T-cell (primary cell): ENCODE results near the gene NADK. TPM values are rescaled to one million over a fixed set of nuclear protein-coding genes. Genes with fewer than 3 reads are reported as not detected.
A peak's percentile ranks its signal among the peaks of the same experiment; 100 is the strongest.

Source experiments
- ATAC-seq, 4 experiments: fragments of 200-7000 bp in 3 of 4; fragments of 150-1000 bp in 1 of 4; cut with Tn5 transposase; replicated peaks in 1 of 4; 1 replicate in 3 of 4; 2 replicates in 1 of 4; pipeline ENCODE4 v1.10.0; 2021; ENCODE audit warnings: moderate library complexity in 3 of 4, mild to moderate bottlenecking in 2 of 4, moderate number of reproducible peaks in 1 of 4
- CTCF ChIA-PET, 2 donors: fragments of 300-600 bp; sonication (Branson Sonifier 250); formaldehyde crosslinking; loops; one replicate each; lab custom pipeline; 2022; ENCODE audit warnings: antibody characterized with exemption in 2 of 2; lab: Charles Lee
- POLR2A ChIA-PET, 2 donors: fragments of 300-600 bp; sonication (Branson Sonifier 250); formaldehyde crosslinking; loops; one replicate each; lab custom pipeline; 2022; ENCODE audit warnings: antibody characterized with exemption in 2 of 2; lab: Charles Lee
- DNase-seq, 35 experiments: peaks; one replicate each; pipeline versions ENCODE4 v3.0.0 to v3.0.0-alpha.2; 2013 to 2023
- H3K27ac ChIP-seq: one replicate; pipeline ENCODE4 v1.5.1; 2013; ENCODE audit warnings: low read length
- H3K27me3 ChIP-seq, 2 experiments: replicated peaks in 1 of 2; 1 replicate in 1 of 2; 2 replicates in 1 of 2; pipeline versions ENCODE4 v1.6.1 to v1.7.0; 2013; ENCODE audit warnings: low read length in 1 of 2, mixed read lengths in 1 of 2; ENCODE audit not compliant: control insufficient read depth in 2 of 2, insufficient read depth in 2 of 2; ENCODE audit errors: extremely low read depth in 1 of 2
- H3K36me3 ChIP-seq, 2 donors: 1 replicate in 1 of 2; 2 replicates in 1 of 2; pipeline versions ENCODE4 v1.6.1 to v1.7.0; 2013; ENCODE audit warnings: low read length in 1 of 2; ENCODE audit not compliant: control insufficient read depth in 2 of 2, insufficient read depth in 1 of 2; ENCODE audit errors: extremely low read depth in 1 of 2
- H3K4me1 ChIP-seq, 2 experiments: 1 replicate in 1 of 2; 2 replicates in 1 of 2; pipeline versions ENCODE4 v1.6.1 to v1.7.0; 2013; ENCODE audit warnings: low read length in 2 of 2, mixed read lengths in 1 of 2; ENCODE audit not compliant: insufficient read depth in 2 of 2, control insufficient read depth in 1 of 2; ENCODE audit errors: extremely low read depth in 1 of 2
- H3K4me3 ChIP-seq, 2 donors: 1 replicate in 1 of 2; 2 replicates in 1 of 2; pipeline versions ENCODE4 v1.5.1 to v1.7.0; 2013; ENCODE audit warnings: mild to moderate bottlenecking in 2 of 2, low read length in 1 of 2, moderate library complexity in 1 of 2; ENCODE audit not compliant: control insufficient read depth in 1 of 2; ENCODE audit errors: extremely low read depth in 1 of 2
- H3K9me3 ChIP-seq: 2 replicates; pipeline ENCODE4 v1.7.0; 2013
- H3K27ac Mint-ChIP-seq, 2 donors: one replicate each; pipeline ENCODE4 v1.8.0; 2020 to 2021; ENCODE audit warnings: mild to moderate bottlenecking in 2 of 2, mixed read lengths in 2 of 2
- H3K27me3 Mint-ChIP-seq, 2 donors: one replicate each; pipeline ENCODE4 v1.8.0; 2021 to 2022; ENCODE audit warnings: mixed read lengths in 2 of 2
- H3K36me3 Mint-ChIP-seq: one replicate; pipeline ENCODE4 v1.8.0; 2021; ENCODE audit warnings: mixed read lengths
- H3K4me1 Mint-ChIP-seq, 3 donors: one replicate each; pipeline ENCODE4 v1.8.0; 2020 to 2022; ENCODE audit warnings: mixed read lengths in 3 of 3, mild to moderate bottlenecking in 1 of 3
- H3K4me3 Mint-ChIP-seq, 3 donors: one replicate each; pipeline ENCODE4 v1.8.0; 2020 to 2022; ENCODE audit warnings: mild to moderate bottlenecking in 3 of 3, mixed read lengths in 3 of 3, moderate library complexity in 3 of 3
- H3K9me3 Mint-ChIP-seq, 3 donors: one replicate each; pipeline ENCODE4 v1.8.0; 2020 to 2022; ENCODE audit warnings: mixed read lengths in 3 of 3
- WGBS: methylation state at CpG from one replicate; pipeline ENCODE4 v1.1.5; 2013; ENCODE audit warnings: missing lambda C conversion rate; ENCODE audit not compliant: insufficient coverage; 5-methylcytosine and 5-hydroxymethylcytosine counted together
- total RNA-seq, 35 experiments: library from RNA in 6 of 35; stranded (reverse) in 6 of 35; fragments of 120-200 nt in 1 of 35; gene quantifications; one replicate each; pipeline versions ENCODE4 v1.2.1 to v1.2.4 and lab custom pipeline; 2013 to 2026

NADK gene
- total RNA-seq, 5 donors from 2014 or later (not counting 1 experiment from before 2014, with no cell fraction given) = 45.6 to 68.2 (median 58.0) TPM

DNA sequence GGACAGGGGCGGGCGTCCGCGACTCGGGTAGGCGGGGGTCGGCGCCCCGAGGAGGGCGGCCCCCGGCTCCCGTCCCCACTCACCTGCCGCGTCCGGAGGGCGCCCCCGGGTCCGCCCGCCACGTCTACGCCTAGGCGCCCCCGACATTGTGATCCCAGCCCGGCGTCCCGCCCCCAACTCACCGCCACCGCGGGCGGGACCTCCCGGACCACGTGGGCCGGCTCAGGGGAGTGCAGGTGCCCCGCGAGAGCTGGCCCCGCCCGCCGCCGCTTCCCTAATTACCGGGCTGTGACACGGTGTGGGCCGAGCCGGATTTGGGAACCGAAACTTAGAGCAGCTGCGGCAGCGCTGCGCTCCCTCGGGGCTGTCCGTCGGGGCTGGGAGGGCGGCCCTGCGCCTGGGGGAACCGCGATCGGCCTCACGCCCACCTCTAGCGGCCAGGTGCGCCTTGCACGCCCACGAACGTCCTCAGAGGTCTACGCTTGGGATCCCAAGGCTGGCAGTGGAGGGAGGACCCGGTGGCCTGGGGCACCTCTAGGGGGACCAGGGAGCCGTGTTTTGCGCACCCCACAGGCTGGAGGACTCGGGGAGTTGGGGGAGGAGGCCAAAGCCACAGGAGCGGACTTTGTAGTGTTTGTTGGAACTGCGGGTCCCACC is 521 bp upstream of the NADK start:
- H3K36me3 ChIP-seq = peaks cover 0 to 3% of the 10 kb centered on the region in 2 donors

DNA sequence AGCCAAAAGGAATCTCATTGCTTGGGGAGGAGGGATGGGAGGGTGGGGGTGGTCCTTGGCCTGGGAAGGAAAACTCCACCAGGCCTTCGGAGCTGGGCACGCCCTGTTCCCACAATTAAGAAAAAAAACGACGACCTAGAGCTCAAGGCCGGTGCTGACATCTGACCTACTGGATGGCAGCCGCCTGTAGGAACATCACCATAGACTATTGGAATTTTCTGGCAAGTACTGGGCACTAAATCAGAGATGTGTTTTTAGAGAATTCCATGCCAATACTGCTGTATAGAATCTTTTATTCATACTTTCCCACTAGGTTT is 729 bp downstream of the NADK start:
- POLR2A ChIA-PET = no interaction called here

More for the DNA sequence above, 521 bp upstream of the NADK start:
- Histone ChIP-seq H3K9me3 (no peaks in the 10 kb centered on the region), H3K27me3 (no peaks in the 10 kb centered on the region), H3K27ac (peak overlapping the region; percentile 91), H3K4me3 (peak overlapping the region; percentile 49 to 52), H3K4me1 (peaks cover 43 to 74% of the 10 kb centered on the region in 2 experiments)
- H3K36me3 Mint-ChIP-seq = no peaks in the 10 kb centered on the region
- peak; percentile 60 to 76 (median 62) for ATAC-seq
- ChIA-PET CTCF (interaction anchor here in 1 of 2 donors (0.6 kb wide), 1 partner anchor 9 kb away, joined by 3 read pairs; no protein-coding TSS in a partner anchor), POLR2A (no interaction called here)
- H3K9me3 Mint-ChIP-seq = no peaks in the 10 kb centered on the region
- no peaks in the 10 kb centered on the region for H3K27me3 Mint-ChIP-seq
- DNase-seq = peak; percentile 39 to 84 (median 65)
- under 1% methylated on average over 65 of the region's 68 CpGs for WGBS
- peak overlapping the region; percentile 95 to 98 for H3K27ac Mint-ChIP-seq
- peaks cover 60 to 76% (median 70%) of the 10 kb centered on the region in 3 donors for H3K4me1 Mint-ChIP-seq
- peak overlapping the region; percentile 76 to 83 (median 80) for H3K4me3 Mint-ChIP-seq

DNA sequence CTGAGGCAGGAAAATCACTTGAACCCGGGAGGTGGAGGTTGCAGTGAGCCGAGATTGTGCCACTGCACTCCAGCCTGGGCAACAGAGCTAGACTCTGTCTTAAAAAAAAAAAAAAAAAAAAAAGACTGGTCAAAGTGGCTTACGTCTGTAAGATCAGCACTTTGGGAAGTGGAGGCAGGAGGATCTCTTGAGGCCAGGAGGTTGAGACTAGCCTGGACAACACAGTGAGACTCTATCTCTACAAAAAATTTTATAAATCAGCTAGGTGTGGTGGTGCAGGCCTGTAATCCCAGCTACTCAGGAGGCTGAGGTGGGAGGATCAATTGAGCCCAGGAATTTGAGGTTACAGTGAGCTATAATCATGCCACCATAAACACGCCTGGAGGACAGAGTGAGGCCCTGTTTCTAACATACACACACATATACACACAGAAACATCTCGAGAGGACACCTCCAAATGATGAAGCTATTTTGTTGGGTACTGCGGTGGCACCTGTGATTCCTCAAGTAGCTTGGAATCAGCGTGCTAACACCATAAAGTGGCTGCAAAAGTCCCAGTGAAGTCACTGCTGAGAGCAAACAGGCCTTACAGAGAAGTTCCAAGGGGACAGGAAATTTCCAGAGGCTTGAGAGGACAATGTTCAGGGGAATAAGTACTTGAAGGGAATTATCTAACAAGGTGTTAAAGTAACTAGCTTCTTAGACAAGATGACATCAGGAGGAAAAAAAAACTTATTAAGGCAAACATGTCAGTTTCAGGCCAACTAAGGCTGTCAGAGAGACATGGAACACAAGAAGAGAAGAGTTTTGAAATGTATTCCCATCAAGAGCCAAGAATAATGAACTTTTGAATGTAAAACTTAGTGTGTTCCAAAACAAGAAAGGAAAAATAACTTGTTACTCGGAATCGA is 1.3 kb downstream of the NADK start:
- no peaks in the 10 kb centered on the region for H3K9me3 ChIP-seq
- peaks cover 31 to 55% of the 10 kb centered on the region in 2 experiments for H3K4me1 ChIP-seq
- 83% methylated on average over 1 of the region's 9 CpGs for WGBS
- ATAC-seq (no peak), DNase-seq (no peak)
- H3K27ac ChIP-seq = peak overlapping the region; percentile 4
- CTCF ChIA-PET = interaction anchor here in 1 of 2 donors (0.6 to 0.7 kb wide), 5 partner anchors 10 to 773 kb away, joined by 3 to 6 read pairs (median 5); no protein-coding TSS in a partner anchor
- H3K36me3 Mint-ChIP-seq = peaks cover 3% of the 10 kb centered on the region
- H3K27ac Mint-ChIP-seq = peak overlapping the region; percentile 66 to 86
- H3K36me3 ChIP-seq = peaks cover 4 to 10% of the 10 kb centered on the region in 2 donors
- no peak overlapping the region for H3K4me3 ChIP-seq
- H3K4me3 Mint-ChIP-seq = peak overlapping the region; percentile 68 to 82 (median 80)
- peaks cover 50 to 60% (median 54%) of the 10 kb centered on the region in 3 donors for H3K4me1 Mint-ChIP-seq
- POLR2A ChIA-PET = interaction anchor here (0.5 to 0.6 kb wide), 2 partner anchors 106 to 118 kb away, joined by 3 to 4 read pairs; no protein-coding TSS in a partner anchor
- no peaks in the 10 kb centered on the region for H3K27me3 ChIP-seq
- H3K9me3 Mint-ChIP-seq = no peaks in the 10 kb centered on the region
- H3K27me3 Mint-ChIP-seq = no peaks in the 10 kb centered on the region

More for the DNA sequence above, 729 bp downstream of the NADK start:
- CTCF ChIA-PET = no interaction called here
- WGBS = 0% methylated on average over 4 of the region's 6 CpGs
- Histone ChIP-seq H3K27ac (peak overlapping the region; percentile 4), H3K36me3 (peaks cover under 1 to 4% of the 10 kb centered on the region in 2 donors), H3K4me1 (peaks cover 36 to 62% of the 10 kb centered on the region in 2 experiments), H3K9me3 (no peaks in the 10 kb centered on the region), H3K4me3 (peak overlapping the region; percentile 52 to 74), H3K27me3 (no peaks in the 10 kb centered on the region)
- no peaks in the 10 kb centered on the region for H3K27me3 Mint-ChIP-seq
- no peaks in the 10 kb centered on the region for H3K9me3 Mint-ChIP-seq
- H3K27ac Mint-ChIP-seq = peak overlapping the region; percentile 66 to 86
- no peaks in the 10 kb centered on the region for H3K36me3 Mint-ChIP-seq
- no peak for DNase-seq
- no peak for ATAC-seq
- peak overlapping the region; percentile 68 to 82 (median 80) for H3K4me3 Mint-ChIP-seq
- H3K4me1 Mint-ChIP-seq = peaks cover 50 to 63% (median 58%) of the 10 kb centered on the region in 3 donors

DNA sequence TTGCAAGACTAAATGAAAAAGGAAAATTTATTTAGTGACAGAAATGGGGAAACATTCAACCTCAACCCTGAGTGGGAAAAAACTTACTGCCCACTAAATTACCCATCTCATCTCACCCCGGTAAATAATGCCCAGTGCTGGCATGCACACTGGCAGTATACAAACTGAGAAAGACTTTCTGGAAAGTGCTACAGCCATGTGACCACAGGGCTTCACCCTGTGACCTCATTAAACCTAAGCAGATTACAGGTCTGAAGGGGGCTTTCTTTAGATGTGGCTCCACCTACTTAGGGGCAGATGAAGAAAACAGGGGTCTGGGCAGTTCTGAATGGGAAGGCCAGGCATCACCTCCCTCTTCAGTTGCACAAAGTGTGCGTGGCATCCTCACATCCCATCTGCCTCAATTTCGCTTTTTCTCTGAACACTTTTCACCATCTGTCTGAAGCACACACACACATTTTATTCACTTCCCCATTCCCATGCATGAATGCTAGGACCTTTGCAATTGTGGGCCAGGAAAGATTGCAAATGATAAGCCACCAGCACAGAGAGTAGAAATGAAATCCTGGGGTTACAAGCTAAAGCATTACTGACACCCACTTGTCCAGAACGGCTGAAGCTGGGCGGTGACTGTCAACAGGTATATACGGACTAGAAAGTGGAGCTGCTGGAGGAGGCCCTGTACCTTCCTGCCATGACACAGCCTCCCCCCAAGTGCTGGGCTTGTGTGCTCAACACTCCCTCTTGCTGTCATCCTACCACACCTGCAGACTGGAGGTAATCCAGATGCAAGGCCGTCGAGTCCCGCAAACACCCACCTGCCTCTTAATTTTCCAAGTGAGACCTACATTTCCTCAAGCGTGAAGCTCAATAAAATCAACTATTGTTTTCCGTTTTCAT is 2.7 kb downstream of the NADK start:
- 72% methylated on average over 7 of the region's 11 CpGs for WGBS
- ATAC-seq = no peak
- H3K4me3 ChIP-seq = no peak overlapping the region

DNA sequence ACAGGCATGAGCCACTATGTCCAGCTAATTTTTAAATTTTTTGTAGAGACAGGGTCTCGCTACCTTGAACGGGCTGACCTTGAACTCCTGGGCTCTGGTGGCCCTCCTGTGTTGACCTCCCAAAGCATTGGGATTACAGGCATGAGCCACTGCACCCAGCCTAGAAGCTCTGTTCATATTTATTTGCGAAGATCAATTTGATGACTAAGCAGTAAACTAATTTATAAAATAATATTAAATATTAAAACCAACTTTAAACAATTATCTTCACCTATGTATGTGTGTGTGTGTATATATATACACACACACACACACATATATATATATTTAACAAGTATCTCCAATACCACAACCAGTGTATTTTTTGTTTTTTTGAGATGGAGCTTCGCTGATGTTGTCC is 4.4 kb downstream of the NADK start:
- Histone ChIP-seq H3K27me3 (no peaks in the 10 kb centered on the region), H3K27ac (no peak overlapping the region), H3K9me3 (peaks cover 2% of the 10 kb centered on the region), H3K36me3 (peaks cover 4 to 14% of the 10 kb centered on the region in 2 donors), H3K4me3 (no peak overlapping the region), H3K4me1 (peaks cover 7 to 25% of the 10 kb centered on the region in 2 experiments)
- DNase-seq = no peak
- no peaks in the 10 kb centered on the region for H3K27me3 Mint-ChIP-seq
- H3K4me1 Mint-ChIP-seq = peaks cover 20 to 33% (median 28%) of the 10 kb centered on the region in 3 donors
- no peak overlapping the region for H3K4me3 Mint-ChIP-seq
- WGBS = 100% methylated on average over 2 of the region's 4 CpGs
- POLR2A ChIA-PET = no interaction called here
- CTCF ChIA-PET = interaction anchor here in 1 of 2 donors (0.6 kb wide), 1 partner anchor 11 kb away, joined by 4 read pairs; no protein-coding TSS in a partner anchor
- no peak overlapping the region for H3K27ac Mint-ChIP-seq
- ATAC-seq = no peak
- peaks cover 3 to 5% (median 4%) of the 10 kb centered on the region in 3 donors for H3K9me3 Mint-ChIP-seq
- H3K36me3 Mint-ChIP-seq = peaks cover 15% of the 10 kb centered on the region

More for the DNA sequence above, 2.7 kb downstream of the NADK start:
- Mint-ChIP-seq H3K27ac (peak overlapping the region; percentile 15 to 49), H3K9me3 (peaks cover 3 to 5% (median 4%) of the 10 kb centered on the region in 3 donors), H3K4me3 (peak overlapping the region; percentile 43 to 80 (median 55)), H3K36me3 (peaks cover 9% of the 10 kb centered on the region), H3K4me1 (peaks cover 36 to 49% (median 45%) of the 10 kb centered on the region in 3 donors), H3K27me3 (no peaks in the 10 kb centered on the region)
- ChIA-PET CTCF (interaction anchor here in 1 of 2 donors (0.6 kb wide), 1 partner anchor 83 kb away, joined by 3 read pairs; no protein-coding TSS in a partner anchor), POLR2A (no interaction called here)
- Histone ChIP-seq H3K27me3 (no peaks in the 10 kb centered on the region), H3K9me3 (peaks cover 2% of the 10 kb centered on the region), H3K27ac (peak overlapping the region; percentile 29), H3K36me3 (peaks cover 4 to 14% of the 10 kb centered on the region in 2 donors), H3K4me1 (peaks cover 21 to 42% of the 10 kb centered on the region in 2 experiments)
- no peak for DNase-seq
